Aorta (tissue), 5 donors: ENCODE data around the gene SCN3A. TPM values are rescaled to one million over a fixed set of nuclear protein-coding genes. Genes with fewer than 3 reads are reported as not detected.

Experiments used
- ATAC-seq: fragments of 200-7000 bp; cut with Tn5 transposase; one replicate; pipeline ENCODE4 v1.9.1; 2022; ENCODE audit warnings: moderate library complexity; ENCODE audit not compliant: low FRiP score
- DNase-seq, 2 donors: peaks; one replicate each; pipeline ENCODE4 v3.0.0-alpha.2; 2020
- H3K27ac ChIP-seq, 2 donors: one replicate each; pipeline ENCODE4 v1.5.1; 2013; ENCODE audit warnings: low read length in 2 of 2, mild to moderate bottlenecking in 2 of 2, moderate library complexity in 2 of 2, control low read depth in 1 of 2, inconsistent platforms in 1 of 2, low read depth in 1 of 2
- H3K27me3 ChIP-seq, 2 donors: one replicate each; pipeline ENCODE4 v1.6.1; 2013; ENCODE audit warnings: control low read depth in 1 of 2, low read length in 1 of 2, mild to moderate bottlenecking in 1 of 2, moderate library complexity in 1 of 2; ENCODE audit not compliant: insufficient read depth in 2 of 2, control insufficient read depth in 1 of 2
- H3K36me3 ChIP-seq, 2 donors: one replicate each; pipeline ENCODE4 v1.6.1; 2013; ENCODE audit warnings: control low read depth in 1 of 2, low read length in 1 of 2, mild to moderate bottlenecking in 1 of 2; ENCODE audit not compliant: insufficient read depth in 2 of 2, control insufficient read depth in 1 of 2
- H3K4me1 ChIP-seq, 2 donors: one replicate each; pipeline ENCODE4 v1.6.1; 2013; ENCODE audit warnings: low read length in 2 of 2, control low read depth in 1 of 2, mild to moderate bottlenecking in 1 of 2, moderate library complexity in 1 of 2; ENCODE audit not compliant: insufficient read depth in 2 of 2, control insufficient read depth in 1 of 2
- H3K4me3 ChIP-seq, 2 donors: one replicate each; pipeline ENCODE4 v1.5.1; 2013; ENCODE audit warnings: low read length in 2 of 2, control low read depth in 1 of 2, mild to moderate bottlenecking in 1 of 2
- H3K9me3 ChIP-seq: one replicate; pipeline ENCODE4 v1.6.1; 2013; ENCODE audit warnings: mild to moderate bottlenecking, low read length; ENCODE audit not compliant: control insufficient read depth
- WGBS, 2 donors: extraction: QIAGEN DNeasy Blood & Tissue Kit; methylation state at CpG; one replicate each; pipeline ENCODE4 v1.1.7; 2013; 5-methylcytosine and 5-hydroxymethylcytosine counted together
- intact Hi-C, 2 donors: fragments of 100-400 bp; cut with DNase I; formaldehyde crosslinking; loops; one replicate each; pipeline versions ENCODE4 v1.14.2 to v1.15.0; 2022
- polyA plus RNA-seq, 2 donors: library from polyadenylated mRNA; stranded (reverse); fragments of 200-250 nt; gene quantifications; one replicate each; pipeline ENCODE4 v1.2.3, GENCODE V29; 2013
- total RNA-seq, 2 donors: library from RNA; stranded (reverse); fragmentation: NEBNext Ultra II Directional; extraction: Animal tissue kit (Norgen Biotek cat#: 25700); gene quantifications; one replicate each; pipeline ENCODE4 v1.2.1, GENCODE V29; 2021
- donor health status: healthy with polysubstance abuse.
- donor health status: Bipolar disorder and iron deficiency.
- donor health status: DM: no; HTN: no; CAD: no.
- donor health status: DM: no; HTN: no; CAD: no.
- donor health status: DM: yes; HTN: yes; CAD: no.

The SCN3A gene
- total and polyA plus RNA-seq, 4 donors, result 0.08 to 19.3 (median 1.4) TPM

GRCh38 chr2:165064743-165065142 is 139.1 kb downstream of the SCN3A start:
- DNase-seq (no peak), ATAC-seq (no peak)
- Histone ChIP-seq H3K27me3 (no peaks in the 10 kb centered on the region), H3K36me3 (no peaks in the 10 kb centered on the region), H3K4me1 (no peaks in the 10 kb centered on the region), H3K4me3 (no peak overlapping the region), H3K27ac (no peak overlapping the region), H3K9me3 (no peaks in the 10 kb centered on the region)
- intact Hi-C loops, result no loop called here
- 81 to 84% methylated on average over 3 of the region's 3 CpGs for WGBS, 2 donors

- no peaks in the 10 kb centered on the region for H3K36me3 ChIP-seq
- H3K4me3 ChIP-seq, result no peak overlapping the region
- H3K4me1 ChIP-seq, result no peaks in the 10 kb centered on the region
- H3K27me3 ChIP-seq, result no peaks in the 10 kb centered on the region
- WGBS, 2 donors, result 34 to 35% methylated on average over 2 of the region's 2 CpGs
- DNase-seq, result no peak
- no peaks in the 10 kb centered on the region for H3K9me3 ChIP-seq
- intact Hi-C loops, result no loop called here
- ATAC-seq, result no peak
- no peak overlapping the region for H3K27ac ChIP-seq
Measured at GRCh38 chr2:165060411-165060810, 143.4 kb downstream of the SCN3A start.

- no peak for DNase-seq
- no peaks in the 10 kb centered on the region for H3K4me1 ChIP-seq
Measured at GRCh38 chr2:165058476-165059265, 145.2 kb downstream of the SCN3A start.

GRCh38 chr2:165057931-165058330 is 145.9 kb downstream of the SCN3A start:
- Histone ChIP-seq H3K36me3 (no peaks in the 10 kb centered on the region), H3K4me1 (no peaks in the 10 kb centered on the region), H3K27ac (no peak overlapping the region), H3K9me3 (no peaks in the 10 kb centered on the region), H3K27me3 (no peaks in the 10 kb centered on the region), H3K4me3 (no peak overlapping the region)
- no peak for ATAC-seq
- WGBS, 2 donors, result 53 to 66% methylated on average over 3 of the region's 3 CpGs
- intact Hi-C loops, result no loop called here
- DNase-seq, result no peak

More at GRCh38 chr2:165058476-165059265, 145.2 kb downstream of the SCN3A start:
- intact Hi-C loops, result no loop called here
- no peak for ATAC-seq
- no peaks in the 10 kb centered on the region for H3K27me3 ChIP-seq
- H3K36me3 ChIP-seq, result no peaks in the 10 kb centered on the region
- 66 to 70% methylated on average over 2 of the region's 2 CpGs for WGBS, 2 donors
- H3K9me3 ChIP-seq, result no peaks in the 10 kb centered on the region
- no peak overlapping the region for H3K4me3 ChIP-seq
- H3K27ac ChIP-seq, result no peak overlapping the region

- no peaks in the 10 kb centered on the region for H3K36me3 ChIP-seq
- 75 to 77% methylated on average over 1 of the region's 1 CpG for WGBS, 2 donors
- H3K27ac ChIP-seq, result no peak overlapping the region
- ATAC-seq (no peak), DNase-seq (no peak)
- no peaks in the 10 kb centered on the region for H3K4me1 ChIP-seq
- no peak overlapping the region for H3K4me3 ChIP-seq
- H3K27me3 ChIP-seq, result no peaks in the 10 kb centered on the region
- intact Hi-C loops, result no loop called here
- no peaks in the 10 kb centered on the region for H3K9me3 ChIP-seq
Measured at GRCh38 chr2:165057308-165057707, 146.5 kb downstream of the SCN3A start.

- intact Hi-C loops, result no loop called here
Measured at GRCh38 chr2:165056564-165056963, 147.3 kb downstream of the SCN3A start.

GRCh38 chr2:165055082-165055851 is 148.6 kb downstream of the SCN3A start:
- Histone ChIP-seq H3K4me1 (no peaks in the 10 kb centered on the region), H3K4me3 (no peak overlapping the region), H3K9me3 (no peaks in the 10 kb centered on the region), H3K27ac (no peak overlapping the region), H3K36me3 (no peaks in the 10 kb centered on the region), H3K27me3 (no peaks in the 10 kb centered on the region)
- 32 to 34% methylated on average over 6 of the region's 6 CpGs for WGBS, 2 donors
- intact Hi-C loops, result no loop called here
- DNase-seq (no peak), ATAC-seq (no peak)

More at GRCh38 chr2:165056564-165056963, 147.3 kb downstream of the SCN3A start:
- Histone ChIP-seq H3K27ac (no peak overlapping the region), H3K4me3 (no peak overlapping the region), H3K4me1 (no peaks in the 10 kb centered on the region), H3K36me3 (no peaks in the 10 kb centered on the region), H3K27me3 (no peaks in the 10 kb centered on the region), H3K9me3 (no peaks in the 10 kb centered on the region)
- no peak for ATAC-seq
- DNase-seq, result no peak
- 59 to 70% methylated on average over 2 of the region's 2 CpGs for WGBS, 2 donors

- intact Hi-C loops, result no loop called here
- no peaks in the 10 kb centered on the region for H3K9me3 ChIP-seq
- ATAC-seq, result no peak
- H3K36me3 ChIP-seq, result no peaks in the 10 kb centered on the region
- H3K4me3 ChIP-seq, result no peak overlapping the region
- no peaks in the 10 kb centered on the region for H3K27me3 ChIP-seq
- no peak overlapping the region for H3K27ac ChIP-seq
- H3K4me1 ChIP-seq, result no peaks in the 10 kb centered on the region
- DNase-seq, result no peak
- WGBS, 2 donors, result 86 to 87% methylated on average over 3 of the region's 3 CpGs
Measured at GRCh38 chr2:165054652-165055051, 149.2 kb downstream of the SCN3A start.
